Measurements from ENCODE around the gene THSD4.

DNA sequence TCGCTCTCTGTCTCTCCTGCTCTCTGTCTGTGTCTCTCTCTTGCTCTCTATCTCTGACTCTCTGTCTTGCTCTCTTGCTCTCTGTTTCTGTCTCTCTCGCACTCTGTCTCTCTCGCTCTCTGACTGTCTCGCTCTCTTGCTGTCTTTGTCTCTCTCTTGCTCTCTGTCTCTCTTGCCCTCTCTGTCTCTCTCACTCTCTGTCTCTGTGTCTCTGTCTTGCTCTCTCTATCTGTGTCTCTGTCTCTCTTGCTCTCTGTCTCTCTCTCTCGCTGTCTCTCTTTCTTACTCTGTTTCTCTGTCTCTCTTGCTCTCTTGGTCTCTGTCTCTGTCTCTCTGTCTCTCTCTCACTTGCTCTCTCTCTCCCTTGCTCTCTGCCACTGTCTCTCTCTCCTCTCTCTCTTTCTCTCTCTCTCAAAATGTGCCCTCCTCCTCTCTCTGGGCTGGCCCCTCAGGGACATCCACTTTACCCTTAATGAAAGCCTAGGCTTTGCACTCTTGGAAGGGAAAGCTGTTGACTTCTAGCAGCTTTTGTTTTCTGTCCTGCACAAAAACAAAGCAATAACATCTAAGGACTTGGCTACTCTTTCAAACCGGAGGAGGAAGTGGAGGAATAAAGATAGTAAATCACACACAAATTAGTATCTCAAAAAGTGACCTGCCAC, 621.1 kb downstream of the THSD4 start:
- TF ChIP-seq, protein P1, sequence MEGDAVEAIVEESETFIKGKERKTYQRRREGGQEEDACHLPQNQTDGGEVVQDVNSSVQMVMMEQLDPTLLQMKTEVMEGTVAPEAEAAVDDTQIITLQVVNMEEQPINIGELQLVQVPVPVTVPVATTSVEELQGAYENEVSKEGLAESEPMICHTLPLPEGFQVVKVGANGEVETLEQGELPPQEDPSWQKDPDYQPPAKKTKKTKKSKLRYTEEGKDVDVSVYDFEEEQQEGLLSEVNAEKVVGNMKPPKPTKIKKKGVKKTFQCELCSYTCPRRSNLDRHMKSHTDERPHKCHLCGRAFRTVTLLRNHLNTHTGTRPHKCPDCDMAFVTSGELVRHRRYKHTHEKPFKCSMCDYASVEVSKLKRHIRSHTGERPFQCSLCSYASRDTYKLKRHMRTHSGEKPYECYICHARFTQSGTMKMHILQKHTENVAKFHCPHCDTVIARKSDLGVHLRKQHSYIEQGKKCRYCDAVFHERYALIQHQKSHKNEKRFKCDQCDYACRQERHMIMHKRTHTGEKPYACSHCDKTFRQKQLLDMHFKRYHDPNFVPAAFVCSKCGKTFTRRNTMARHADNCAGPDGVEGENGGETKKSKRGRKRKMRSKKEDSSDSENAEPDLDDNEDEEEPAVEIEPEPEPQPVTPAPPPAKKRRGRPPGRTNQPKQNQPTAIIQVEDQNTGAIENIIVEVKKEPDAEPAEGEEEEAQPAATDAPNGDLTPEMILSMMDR (IDR thresholded peaks at IDR 0.05; ENCODE audit: low read depth, low read length), result no peak
- no peak for TF ChIP-seq EZH2phosphoT487 (IDR thresholded peaks at IDR 0.05; ENCODE audit: low read depth)

All from OCI-LY3 (cell line).